OCI-LY3 (cell line): ENCODE data around the gene RTBDN.

Experiments
- H2AFZ ChIP-seq: fragments of 200-600, 300-600 bp; shearing (Covaris generic); 2 replicates; pipeline ENCODE4 v1.6.0; 2014; ENCODE audit warnings: antibody characterized with exemption, low read depth, low read length
- H3K27ac ChIP-seq: fragments of 200-600, 300-600 bp; sonication (generic); 2 replicates; pipeline ENCODE4 v1.5.1; 2014; ENCODE audit warnings: mild to moderate bottlenecking, low read length, moderate library complexity, mixed read lengths
- H3K27me3 ChIP-seq: fragments of 200-600, 300-600 bp; sonication (generic); 2 replicates; pipeline ENCODE4 v1.6.1; 2014; ENCODE audit warnings: low read depth, low read length, mixed read lengths
- H3K36me3 ChIP-seq: fragments of 200-600, 300-600 bp; sonication (generic); replicated peaks from 2 replicates; pipeline ENCODE3; 2014; ENCODE audit warnings: low read depth, low read length, mixed read lengths
- H3K4me1 ChIP-seq: fragments of 300-600, 200-600 bp; sonication (generic); 2 replicates; pipeline ENCODE4 v1.6.1; 2014; ENCODE audit warnings: low read length, mixed read lengths
- H3K4me2 ChIP-seq: fragments of 200-600, 300-600 bp; sonication (generic); 2 replicates; pipeline ENCODE4 v1.6.1; 2014; ENCODE audit warnings: low read length, mixed read lengths
- H3K4me3 ChIP-seq: fragments of 300-600, 200-600 bp; sonication (generic); 2 replicates; pipeline ENCODE4 v1.5.1; 2014; ENCODE audit warnings: antibody characterized with exemption, mild to moderate bottlenecking, low read length, moderate library complexity
- H3K79me2 ChIP-seq: fragments of 300-600, 200-600 bp; shearing (Covaris generic); 2 replicates; pipeline ENCODE4 v1.6.1; 2014; ENCODE audit warnings: mild to moderate bottlenecking, low read length, mixed read lengths
- H3K9ac ChIP-seq: fragments of 300-600, 200-600 bp; shearing (Covaris generic); 2 replicates; pipeline ENCODE4 v1.6.0; 2014; ENCODE audit warnings: mild to moderate bottlenecking, low read length, moderate library complexity
- H3K9me3 ChIP-seq: fragments of 200-600, 300-600 bp; shearing (Covaris generic); 2 replicates; pipeline ENCODE4 v1.6.1; 2014; ENCODE audit warnings: low read length, mixed read lengths; ENCODE audit not compliant: insufficient read depth
- H4K20me1 ChIP-seq: fragments of 200-600, 300-600 bp; sonication (generic); 2 replicates; pipeline ENCODE4 v1.6.1; 2016; ENCODE audit warnings: low read length, mixed read lengths; ENCODE audit not compliant: insufficient read depth
- CTCF ChIP-seq: fragments of 200-600, 300-600 bp; sonication (generic); IDR thresholded peaks from 2 replicates; pipeline ENCODE4 v1.5.1; 2014; ENCODE audit warnings: antibody characterized with exemption, low read length, low read depth
- EZH2phosphoT487 ChIP-seq: fragments of 200-600 bp; shearing (Covaris generic); IDR thresholded peaks from 2 replicates; pipeline ENCODE4 v1.6.1; 2018; ENCODE audit warnings: antibody characterized with exemption, mixed run types, low read depth

The RTBDN gene

GRCh38 chr19:12837225-12837624, 2.8 kb upstream of the RTBDN start:
- H2AFZ ChIP-seq: no peak overlapping the region
- H3K27me3 ChIP-seq: peaks cover 12% of the 10 kb centered on the region
- no peak overlapping the region for H3K4me3 ChIP-seq
- H4K20me1 ChIP-seq: 0 out of 2 replicates have a peak, but pooled peaks cover 6% of the 10 kb centered on the region
- no peak overlapping the region for H3K9ac ChIP-seq
- no peak overlapping the region for H3K4me2 ChIP-seq
- H3K36me3 ChIP-seq: peaks cover 8% of the 10 kb centered on the region
- no peaks in the 10 kb centered on the region for H3K9me3 ChIP-seq
- no peak overlapping the region for H3K27ac ChIP-seq
- peaks cover 3% of the 10 kb centered on the region; the same call in 1 of the 2 replicates for H3K79me2 ChIP-seq
- H3K4me1 ChIP-seq: peaks cover 27% of the 10 kb centered on the region
- no peak for TF ChIP-seq EZH2phosphoT487
- no peak for TF ChIP-seq CTCF

GRCh38 chr19:12836529-12836863, 2.1 kb upstream of the RTBDN start:
- Histone ChIP-seq H3K9ac (no peak overlapping the region), H3K4me1 (peaks cover 27% of the 10 kb centered on the region), H3K79me2 (peaks cover 3% of the 10 kb centered on the region; the same call in 1 of the 2 replicates), H3K9me3 (no peaks in the 10 kb centered on the region), H4K20me1 (0 out of 2 replicates have a peak, but pooled peaks cover 6% of the 10 kb centered on the region), H3K27ac (no peak overlapping the region), H3K36me3 (peaks cover 8% of the 10 kb centered on the region), H3K4me3 (no peak overlapping the region), H2AFZ (no peak overlapping the region), H3K27me3 (peaks cover 20% of the 10 kb centered on the region), H3K4me2 (no peak overlapping the region)
- TF ChIP-seq CTCF (no peak), EZH2phosphoT487 (no peak)

- Histone ChIP-seq H3K9me3 (no peaks in the 10 kb centered on the region), H3K27me3 (peaks cover 21% of the 10 kb centered on the region), H3K27ac (no peak overlapping the region), H3K4me2 (no peak overlapping the region), H2AFZ (no peak overlapping the region), H3K79me2 (peaks cover 3% of the 10 kb centered on the region; the same call in 1 of the 2 replicates), H3K9ac (no peak overlapping the region), H3K4me3 (no peak overlapping the region), H3K36me3 (peaks cover 1% of the 10 kb centered on the region), H4K20me1 (0 out of 2 replicates have a peak, but pooled peaks cover 1% of the 10 kb centered on the region), H3K4me1 (peaks cover 27% of the 10 kb centered on the region)
- TF ChIP-seq EZH2phosphoT487 (no peak), CTCF (no peak)
These were observed 788 bp upstream of the RTBDN start for GRCh38 chr19:12834976-12835757.

GRCh38 chr19:12833738-12834565, 427 bp downstream of the RTBDN start:
- Histone ChIP-seq H3K4me1 (peaks cover 22% of the 10 kb centered on the region), H3K36me3 (no peaks in the 10 kb centered on the region), H2AFZ (peak overlapping the region; percentile 91; the same call in 1 of the 2 replicates), H3K79me2 (no peaks in the 10 kb centered on the region), H3K9me3 (no peaks in the 10 kb centered on the region), H3K27me3 (peaks cover 21% of the 10 kb centered on the region), H3K9ac (peak overlapping the region; percentile 69), H3K4me3 (peak overlapping the region; percentile 90), H3K27ac (no peak overlapping the region), H3K4me2 (peak overlapping the region; percentile 86), H4K20me1 (no peaks in the 10 kb centered on the region)
- TF ChIP-seq EZH2phosphoT487 (no peak), CTCF (peak; percentile 19; the same call in 1 of the 2 replicates)
